Gastrocnemius medialis (tissue), 4 donors: ENCODE results near the gene ARPP19. TPM values are rescaled to one million over a fixed set of nuclear protein-coding genes. Genes with fewer than 3 reads are reported as not detected.
A peak's percentile ranks its signal among the peaks of the same experiment; 100 is the strongest.

ENCODE experiments used
- ATAC-seq, 2 donors: fragments of 150-250 bp; one replicate each; pipeline ENCODE4 v1.9.1; 2016
- DNase-seq, 2 donors: peaks; one replicate each; pipeline ENCODE4 v3.0.0-alpha.2; 2019
- H3K27ac ChIP-seq, 4 donors: fragments of 200-600 bp; sonication (generic); 1 replicate in 1 of 4; 2 replicates in 3 of 4; pipeline ENCODE4 v1.5.1; 2016 to 2018; ENCODE audit warnings: mild to moderate bottlenecking in 2 of 4, moderate library complexity in 1 of 4
- H3K27me3 ChIP-seq, 3 donors: fragments of 200-600 bp; sonication (generic) in 2 of 3; 1 replicate in 1 of 3; 2 replicates in 2 of 3; pipeline versions ENCODE4 v1.5.1 to v1.6.0; 2016 to 2019; ENCODE audit warnings: mild to moderate bottlenecking in 1 of 3, moderate library complexity in 1 of 3
- H3K36me3 ChIP-seq, 2 donors: fragments of 200-600 bp; sonication (generic) in 1 of 2; one replicate each; pipeline ENCODE4 v1.5.1; 2017 to 2018
- H3K4me1 ChIP-seq, 2 donors: fragments of 200-600 bp; sonication (generic) in 1 of 2; one replicate each; pipeline ENCODE4 v1.5.1; 2016 to 2017; ENCODE audit warnings: mild to moderate bottlenecking in 2 of 2
- H3K4me3 ChIP-seq, 4 donors: fragments of 200-600 bp; sonication (generic) in 3 of 4; 1 replicate in 1 of 4; 2 replicates in 3 of 4; pipeline ENCODE4 v1.5.1; 2016 to 2019; ENCODE audit warnings: mild to moderate bottlenecking in 2 of 4
- H3K9me3 ChIP-seq, 3 donors: fragments of 200-600 bp; sonication (generic) in 2 of 3; 1 replicate in 1 of 3; 2 replicates in 2 of 3; pipeline ENCODE4 v1.5.1; 2016 to 2019
- POLR2A ChIP-seq, 2 donors: fragments of 450-650 bp; IDR thresholded peaks; one replicate each; pipeline ENCODE4 v1.6.1; 2017; ENCODE audit warnings: antibody characterized with exemption in 2 of 2, mild to moderate bottlenecking in 2 of 2, moderate library complexity in 2 of 2
- in situ Hi-C, 4 donors: fragments of 200-750 bp; cut with MboI; loops; one replicate each; pipeline versions ENCODE4 v1.15.0 to v1.8.0; 2017; ENCODE audit warnings: low sequenced_read_pairs in 4 of 4
- intact Hi-C: fragments of 100-400 bp; cut with DNase I; formaldehyde crosslinking; loops from one replicate; pipeline ENCODE4 v1.15.1; 2023; ENCODE audit warnings: low total_unique reads
- total RNA-seq, 4 donors: library from RNA; depleted of rRNA; stranded (reverse); fragments of >200 nt; gene quantifications; one replicate each; pipeline versions ENCODE4 v1.1.0 to v1.2.3, GENCODE V29; 2016
- TF ChIP-seq, protein P1 (sequence below), 5 experiments: fragments of 450-650 bp in 3 of 5; fragments of 200-600 bp in 2 of 5; sonication (generic) in 2 of 5; IDR thresholded peaks in 4 of 5; conservative IDR thresholded peaks in 1 of 5; 1 replicate in 4 of 5; 2 replicates in 1 of 5; pipeline ENCODE4 v1.5.1; 2016 to 2019; ENCODE audit warnings: antibody characterized with exemption in 5 of 5, mild to moderate bottlenecking in 3 of 5, moderate library complexity in 3 of 5

ARPP19 gene
- total RNA-seq, 4 donors from 2014 or later: 153 to 428 (median 207) TPM

- H3K27ac ChIP-seq: no peak overlapping the region
- no peaks in the 10 kb centered on the region for H3K36me3 ChIP-seq
- no peaks in the 10 kb centered on the region for H3K27me3 ChIP-seq
- intact Hi-C loops (loop anchor here (10.0 kb wide), 1 partner anchor 62 kb away; no protein-coding TSS in a partner anchor), in situ Hi-C loops (no loop called here)
- peaks cover 32 to 47% of the 10 kb centered on the region in 2 donors for H3K4me1 ChIP-seq
- H3K4me3 ChIP-seq: no peak overlapping the region
- ATAC-seq: no peak
- no peaks in the 10 kb centered on the region for H3K9me3 ChIP-seq
- TF ChIP-seq, protein P1, sequence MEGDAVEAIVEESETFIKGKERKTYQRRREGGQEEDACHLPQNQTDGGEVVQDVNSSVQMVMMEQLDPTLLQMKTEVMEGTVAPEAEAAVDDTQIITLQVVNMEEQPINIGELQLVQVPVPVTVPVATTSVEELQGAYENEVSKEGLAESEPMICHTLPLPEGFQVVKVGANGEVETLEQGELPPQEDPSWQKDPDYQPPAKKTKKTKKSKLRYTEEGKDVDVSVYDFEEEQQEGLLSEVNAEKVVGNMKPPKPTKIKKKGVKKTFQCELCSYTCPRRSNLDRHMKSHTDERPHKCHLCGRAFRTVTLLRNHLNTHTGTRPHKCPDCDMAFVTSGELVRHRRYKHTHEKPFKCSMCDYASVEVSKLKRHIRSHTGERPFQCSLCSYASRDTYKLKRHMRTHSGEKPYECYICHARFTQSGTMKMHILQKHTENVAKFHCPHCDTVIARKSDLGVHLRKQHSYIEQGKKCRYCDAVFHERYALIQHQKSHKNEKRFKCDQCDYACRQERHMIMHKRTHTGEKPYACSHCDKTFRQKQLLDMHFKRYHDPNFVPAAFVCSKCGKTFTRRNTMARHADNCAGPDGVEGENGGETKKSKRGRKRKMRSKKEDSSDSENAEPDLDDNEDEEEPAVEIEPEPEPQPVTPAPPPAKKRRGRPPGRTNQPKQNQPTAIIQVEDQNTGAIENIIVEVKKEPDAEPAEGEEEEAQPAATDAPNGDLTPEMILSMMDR (IDR thresholded peaks at IDR 0.05 in 4 of 5, conservative IDR thresholded peaks at IDR 0.05 in 1 of 5): no peak
- no peak for TF ChIP-seq POLR2A (IDR thresholded peaks at IDR 0.05)
- DNase-seq: no peak
These were observed 62.3 kb downstream of the ARPP19 start for GRCh38 chr15:52506549-52506948.

- Histone ChIP-seq H3K36me3 (no peaks in the 10 kb centered on the region), H3K27ac (no peak overlapping the region), H3K27me3 (no peaks in the 10 kb centered on the region), H3K4me1 (peaks cover 25 to 33% of the 10 kb centered on the region in 2 donors), H3K4me3 (no peak overlapping the region), H3K9me3 (no peaks in the 10 kb centered on the region)
- ATAC-seq (no peak), DNase-seq (peak in 1 of 2 donors; percentile 56)
- TF ChIP-seq, protein P1 (IDR thresholded peaks at IDR 0.05 in 4 of 5, conservative IDR thresholded peaks at IDR 0.05 in 1 of 5): no peak
- intact Hi-C loops (loop anchor here (10.0 kb wide), 1 partner anchor 60 kb away; no protein-coding TSS in a partner anchor), in situ Hi-C loops (no loop called here)
These were observed 63.7 kb downstream of the ARPP19 start for GRCh38 chr15:52505151-52505550.

- H3K4me1 ChIP-seq: peaks cover 14 to 21% of the 10 kb centered on the region in 2 donors
- H3K36me3 ChIP-seq: no peaks in the 10 kb centered on the region
- ATAC-seq: no peak
- H3K27ac ChIP-seq: no peak overlapping the region
- no peaks in the 10 kb centered on the region for H3K9me3 ChIP-seq
- no peak overlapping the region for H3K4me3 ChIP-seq
- intact Hi-C loops: loop anchor here (10.0 kb wide), 1 partner anchor 59 kb away; no protein-coding TSS in a partner anchor
- no peak for DNase-seq
- no peaks in the 10 kb centered on the region for H3K27me3 ChIP-seq
- in situ Hi-C loops: no loop called here
- no peak for TF ChIP-seq POLR2A (IDR thresholded peaks at IDR 0.05)
These were observed 64.9 kb downstream of the ARPP19 start for GRCh38 chr15:52503788-52504496.

- intact Hi-C loops: loop anchor here (10.0 kb wide), 1 partner anchor 58 kb away; no protein-coding TSS in a partner anchor
- Histone ChIP-seq H3K4me3 (no peak overlapping the region), H3K27me3 (no peaks in the 10 kb centered on the region), H3K4me1 (peaks cover 11 to 15% of the 10 kb centered on the region in 2 donors), H3K36me3 (no peaks in the 10 kb centered on the region), H3K9me3 (no peaks in the 10 kb centered on the region), H3K27ac (no peak overlapping the region)
- DNase-seq: no peak
- ATAC-seq: no peak
- no peak for TF ChIP-seq POLR2A (IDR thresholded peaks at IDR 0.05)
- TF ChIP-seq, protein P1 (IDR thresholded peaks at IDR 0.05 in 4 of 5, conservative IDR thresholded peaks at IDR 0.05 in 1 of 5): no peak
- in situ Hi-C loops: no loop called here
These were observed 66.2 kb downstream of the ARPP19 start for GRCh38 chr15:52502608-52503007.

DNA sequence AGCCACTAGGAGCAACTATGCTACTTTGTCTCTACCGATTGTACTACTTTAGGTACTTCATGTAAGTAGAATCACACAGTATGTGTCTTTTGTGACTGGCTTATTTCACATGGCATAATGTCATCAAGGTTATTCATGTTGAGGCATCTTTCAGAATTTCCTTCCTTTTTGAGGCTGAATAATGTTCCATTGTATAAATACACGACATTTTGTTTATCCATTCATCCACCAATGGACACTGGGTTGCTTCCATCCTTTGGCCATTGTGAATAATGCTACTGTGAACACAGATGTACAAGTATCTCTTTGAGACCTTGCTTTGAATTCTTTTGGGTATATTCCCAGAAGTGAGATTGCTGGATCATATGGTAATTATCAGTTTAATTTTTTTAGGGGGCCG is 69.3 kb downstream of the ARPP19 start:
- in situ Hi-C loops: no loop called here

More for the DNA sequence above, 69.3 kb downstream of the ARPP19 start:
- H3K4me1 ChIP-seq: peaks cover 4 to 6% of the 10 kb centered on the region in 2 donors
- no peak for ATAC-seq
- H3K4me3 ChIP-seq: no peak overlapping the region
- no peaks in the 10 kb centered on the region for H3K27me3 ChIP-seq
- H3K27ac ChIP-seq: no peak overlapping the region
- H3K36me3 ChIP-seq: no peaks in the 10 kb centered on the region
- TF ChIP-seq, protein P1 (IDR thresholded peaks at IDR 0.05 in 4 of 5, conservative IDR thresholded peaks at IDR 0.05 in 1 of 5): no peak
- no peak for TF ChIP-seq POLR2A (IDR thresholded peaks at IDR 0.05)
- no peaks in the 10 kb centered on the region for H3K9me3 ChIP-seq
- intact Hi-C loops: no loop called here
- no peak for DNase-seq
